ENCODE results near the gene BRAT1.

GRCh38 chr7:2537981-2538851 lies 17.1 kb downstream of the BRAT1 start:
- TF ChIP-seq POLR2AphosphoS5 (IDR thresholded peaks at IDR 0.05; ENCODE audit: borderline replicate concordance, low read depth, low read length): no peak
- TF ChIP-seq FOXP2 (optimal IDR thresholded peaks at IDR 0.05; ENCODE audit: control extremely low read depth, extremely low read length, insufficient read depth): no peak
- no peak for TF ChIP-seq EZH2 (IDR thresholded peaks at IDR 0.05)
